ENCODE results near the gene CACNA1I. TPM values are rescaled to one million over a fixed set of nuclear protein-coding genes. Genes with fewer than 3 reads are reported as not detected.

The CACNA1I gene
- total RNA-seq, 1 donor from 2014 or later = 0.11 TPM

DNA sequence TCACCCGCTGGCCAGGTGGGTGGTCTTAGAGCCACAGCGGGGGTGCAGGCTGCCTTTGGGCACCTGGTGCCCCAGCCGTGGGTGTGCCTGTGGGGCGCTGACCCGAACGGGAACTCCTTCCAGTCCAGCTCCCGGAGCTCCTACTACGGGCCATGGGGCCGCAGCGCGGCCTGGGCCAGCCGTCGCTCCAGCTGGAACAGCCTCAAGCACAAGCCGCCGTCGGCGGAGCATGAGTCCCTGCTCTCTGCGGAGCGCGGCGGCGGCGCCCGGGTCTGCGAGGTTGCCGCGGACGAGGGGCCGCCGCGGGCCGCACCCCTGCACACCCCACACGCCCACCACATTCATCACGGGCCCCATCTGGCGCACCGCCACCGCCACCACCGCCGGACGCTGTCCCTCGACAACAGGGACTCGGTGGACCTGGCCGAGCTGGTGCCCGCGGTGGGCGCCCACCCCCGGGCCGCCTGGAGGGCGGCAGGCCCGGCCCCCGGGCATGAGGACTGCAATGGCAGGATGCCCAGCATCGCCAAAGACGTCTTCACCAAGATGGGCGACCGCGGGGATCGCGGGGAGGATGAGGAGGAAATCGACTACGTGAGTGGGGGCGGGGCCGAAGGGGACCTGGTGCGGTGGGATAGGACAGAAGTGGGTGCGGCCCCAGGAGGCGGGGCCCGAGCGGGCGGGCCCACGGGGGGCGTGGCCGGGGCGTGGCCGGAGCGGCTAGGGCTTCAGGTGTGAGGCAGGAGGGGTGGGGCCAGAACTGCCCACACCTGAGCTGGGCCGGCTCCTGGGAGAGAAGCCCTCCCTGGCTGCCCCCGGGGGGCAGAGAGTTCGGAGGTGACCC lies 91.5 kb downstream of the CACNA1I start:
- Histone ChIP-seq H4K20me1 (ENCODE audit: insufficient read depth, low read length) (no peaks in the 10 kb centered on the region), H3K4me3 (ENCODE audit: insufficient read depth, low read depth, low read length) (no peak overlapping the region), H3K79me2 (ENCODE audit: insufficient read depth, low read length) (no peaks in the 10 kb centered on the region), H3K9ac (ENCODE audit: low read length) (no peak overlapping the region), H3K27me3 (ENCODE audit: insufficient read depth, low read length) (peaks cover 21% of the 10 kb centered on the region), H3K27ac (ENCODE audit: low read depth, low read length) (no peak overlapping the region), H3K36me3 (ENCODE audit: insufficient read depth, low read length) (no peaks in the 10 kb centered on the region), H2AFZ (ENCODE audit: low read depth, low read length) (no peak overlapping the region), H3K4me1 (ENCODE audit: insufficient read depth, low read length) (no peaks in the 10 kb centered on the region), H3K9me3 (ENCODE audit: insufficient read depth, low read depth, low read length) (no peaks in the 10 kb centered on the region), H3K4me2 (ENCODE audit: low read length) (no peak overlapping the region)
- Mint-ChIP-seq H3K27me3 (ENCODE audit: low read depth, unreplicated experiment) (peaks cover 72% of the 10 kb centered on the region), H3K4me3 (ENCODE audit: unreplicated experiment) (no peak overlapping the region), H3K27ac (ENCODE audit: unreplicated experiment) (no peak overlapping the region), H3K4me1 (ENCODE audit: low read depth, unreplicated experiment) (peaks cover 3% of the 10 kb centered on the region), H3K9me3 (ENCODE audit: unreplicated experiment) (peaks cover 16% of the 10 kb centered on the region), H3K36me3 (ENCODE audit: low read depth, unreplicated experiment) (peaks cover 4% of the 10 kb centered on the region)
- no peak for DNase-seq (ENCODE audit: low read depth)
- TF ChIP-seq CTCF (IDR thresholded peaks at IDR 0.05; ENCODE audit: insufficient read depth, low read depth, low read length) (no peak), EZH2 (IDR thresholded peaks at IDR 0.05; ENCODE audit: insufficient read depth, low read length) (peak; percentile 77)
- FAIRE-seq = no peak

GRCh38 chr22:39662686-39663052 lies 92.1 kb downstream of the CACNA1I start:
- Histone ChIP-seq H3K4me2 (ENCODE audit: low read length) (no peak overlapping the region), H3K4me3 (ENCODE audit: insufficient read depth, low read depth, low read length) (no peak overlapping the region), H3K27ac (ENCODE audit: low read depth, low read length) (no peak overlapping the region), H3K9ac (ENCODE audit: low read length) (no peak overlapping the region), H3K27me3 (ENCODE audit: insufficient read depth, low read length) (peaks cover 21% of the 10 kb centered on the region), H3K4me1 (ENCODE audit: insufficient read depth, low read length) (no peaks in the 10 kb centered on the region), H3K79me2 (ENCODE audit: insufficient read depth, low read length) (no peaks in the 10 kb centered on the region), H4K20me1 (ENCODE audit: insufficient read depth, low read length) (no peaks in the 10 kb centered on the region), H2AFZ (ENCODE audit: low read depth, low read length) (no peak overlapping the region), H3K9me3 (ENCODE audit: insufficient read depth, low read depth, low read length) (no peaks in the 10 kb centered on the region), H3K36me3 (ENCODE audit: insufficient read depth, low read length) (no peaks in the 10 kb centered on the region)
- FAIRE-seq = no peak
- Mint-ChIP-seq H3K27ac (ENCODE audit: unreplicated experiment) (no peak overlapping the region), H3K27me3 (ENCODE audit: low read depth, unreplicated experiment) (peaks cover 73% of the 10 kb centered on the region), H3K4me1 (ENCODE audit: low read depth, unreplicated experiment) (peaks cover 3% of the 10 kb centered on the region), H3K4me3 (ENCODE audit: unreplicated experiment) (no peak overlapping the region), H3K9me3 (ENCODE audit: unreplicated experiment) (peaks cover 16% of the 10 kb centered on the region), H3K36me3 (ENCODE audit: low read depth, unreplicated experiment) (peaks cover 4% of the 10 kb centered on the region)
- no peak for DNase-seq (ENCODE audit: low read depth)
- TF ChIP-seq EZH2 (IDR thresholded peaks at IDR 0.05; ENCODE audit: insufficient read depth, low read length) = no peak
- no peak for TF ChIP-seq CTCF (IDR thresholded peaks at IDR 0.05; ENCODE audit: insufficient read depth, low read depth, low read length)

DNA sequence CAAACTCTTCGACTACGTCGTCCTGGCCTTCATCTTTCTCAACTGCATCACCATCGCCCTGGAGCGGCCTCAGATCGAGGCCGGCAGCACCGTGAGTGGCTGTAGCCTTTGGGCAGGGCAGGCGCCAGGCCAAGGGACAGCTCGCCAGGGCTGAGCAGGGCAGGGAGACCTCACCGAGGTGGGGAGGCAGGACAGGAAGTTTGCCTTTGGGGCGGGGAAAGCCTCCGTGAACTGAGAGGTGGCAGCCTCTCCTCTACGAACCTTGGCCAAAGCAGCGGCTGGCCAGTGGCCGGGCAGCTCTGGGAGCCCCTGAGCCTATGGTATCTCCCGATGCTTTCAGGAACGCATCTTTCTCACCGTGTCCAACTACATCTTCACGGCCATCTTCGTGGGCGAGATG lies 93.2 kb downstream of the CACNA1I start:
- Histone ChIP-seq H3K79me2 (ENCODE audit: insufficient read depth, low read length) (no peaks in the 10 kb centered on the region), H3K27ac (ENCODE audit: low read depth, low read length) (no peak overlapping the region), H3K4me2 (ENCODE audit: low read length) (no peak overlapping the region), H3K9ac (ENCODE audit: low read length) (no peak overlapping the region), H3K36me3 (ENCODE audit: insufficient read depth, low read length) (no peaks in the 10 kb centered on the region), H4K20me1 (ENCODE audit: insufficient read depth, low read length) (no peaks in the 10 kb centered on the region), H3K9me3 (ENCODE audit: insufficient read depth, low read depth, low read length) (no peaks in the 10 kb centered on the region), H3K27me3 (ENCODE audit: insufficient read depth, low read length) (peaks cover 18% of the 10 kb centered on the region), H3K4me1 (ENCODE audit: insufficient read depth, low read length) (no peaks in the 10 kb centered on the region), H3K4me3 (ENCODE audit: insufficient read depth, low read depth, low read length) (no peak overlapping the region), H2AFZ (ENCODE audit: low read depth, low read length) (no peak overlapping the region)
- FAIRE-seq (no peak), DNase-seq (ENCODE audit: low read depth) (no peak)
- H3K36me3 Mint-ChIP-seq (ENCODE audit: low read depth, unreplicated experiment) = peaks cover 4% of the 10 kb centered on the region
- peaks cover 73% of the 10 kb centered on the region for H3K27me3 Mint-ChIP-seq (ENCODE audit: low read depth, unreplicated experiment)
- H3K4me3 Mint-ChIP-seq (ENCODE audit: unreplicated experiment) = no peak overlapping the region
- H3K9me3 Mint-ChIP-seq (ENCODE audit: unreplicated experiment) = peaks cover 23% of the 10 kb centered on the region
- TF ChIP-seq EZH2 (IDR thresholded peaks at IDR 0.05; ENCODE audit: insufficient read depth, low read length) = peak; percentile 36
- no peak for TF ChIP-seq CTCF (IDR thresholded peaks at IDR 0.05; ENCODE audit: insufficient read depth, low read depth, low read length)
- H3K27ac Mint-ChIP-seq (ENCODE audit: unreplicated experiment) = no peak overlapping the region
- peaks cover 3% of the 10 kb centered on the region for H3K4me1 Mint-ChIP-seq (ENCODE audit: low read depth, unreplicated experiment)

Data from astrocyte (in vitro differentiated cells and primary cell).